HG02571 (cell line): ENCODE measurements around the gene RPS6KA1.
"Not testable (repeated sequence)": the region's sequence is repeated elsewhere in the genome, so short reads cannot be mapped to it uniquely, and the experiment has no call there.

Experiments
- ATAC-seq: cut with Tn5 transposase; IDR thresholded peaks from one replicate; pipeline ENCODE4 v1.9.1; 2021; ENCODE audit warnings: mild to moderate bottlenecking, moderate library complexity; ENCODE audit not compliant: unreplicated experiment

RPS6KA1 gene

GRCh38 chr1:26553942-26554682 lies 24.6 kb downstream of the RPS6KA1 start:
- ATAC-seq = no peak

- ATAC-seq = no peak
These were observed 25.2 kb downstream of the RPS6KA1 start for GRCh38 chr1:26554781-26555180.

- ATAC-seq = no peak
These were observed 26.0 kb downstream of the RPS6KA1 start for GRCh38 chr1:26555550-26555981.

- ATAC-seq = no peak
These were observed 26.6 kb downstream of the RPS6KA1 start for GRCh38 chr1:26556111-26556510.

- no peak for ATAC-seq
These were observed 27.4 kb downstream of the RPS6KA1 start for GRCh38 chr1:26557008-26557407.

- ATAC-seq = no peak
These were observed 29.1 kb downstream of the RPS6KA1 start for GRCh38 chr1:26558685-26559048.

GRCh38 chr1:26560403-26560780 lies 30.8 kb downstream of the RPS6KA1 start:
- no peak for ATAC-seq

GRCh38 chr1:26570287-26570686 lies 40.7 kb downstream of the RPS6KA1 start:
- no peak for ATAC-seq

- ATAC-seq = no peak
These were observed 41.8 kb downstream of the RPS6KA1 start for GRCh38 chr1:26571381-26571780.

- no peak for ATAC-seq
These were observed 44.5 kb downstream of the RPS6KA1 start for GRCh38 chr1:26574018-26574417.

GRCh38 chr1:26574719-26575251 lies 45.2 kb downstream of the RPS6KA1 start:
- no peak for ATAC-seq

- ATAC-seq = no peak
These were observed 45.8 kb downstream of the RPS6KA1 start for GRCh38 chr1:26575348-26575747.

- ATAC-seq = no peak
These were observed 48.6 kb downstream of the RPS6KA1 start for GRCh38 chr1:26578167-26578566.

- no peak for ATAC-seq
These were observed 50.1 kb downstream of the RPS6KA1 start for GRCh38 chr1:26579681-26580111.

GRCh38 chr1:26580116-26580515 lies 50.6 kb downstream of the RPS6KA1 start:
- ATAC-seq = no peak

GRCh38 chr1:26581287-26581651 lies 51.7 kb downstream of the RPS6KA1 start:
- ATAC-seq = no peak

- ATAC-seq = no peak
These were observed 52.7 kb downstream of the RPS6KA1 start for GRCh38 chr1:26582053-26582835.

- no peak for ATAC-seq
These were observed 53.4 kb downstream of the RPS6KA1 start for GRCh38 chr1:26582836-26583460.

GRCh38 chr1:26583646-26584485 lies 54.3 kb downstream of the RPS6KA1 start:
- ATAC-seq = no peak

- not testable (repeated sequence) for ATAC-seq
These were observed 55.0 kb downstream of the RPS6KA1 start for GRCh38 chr1:26584588-26584987.

- no peak for ATAC-seq
These were observed 55.9 kb downstream of the RPS6KA1 start for GRCh38 chr1:26585471-26585870.
